Neural progenitor cell (in vitro differentiated cells): ENCODE results near the gene EIF5AL1.

Experiments used
- CTCF ChIP-seq: fragments of 200-600 bp; sonication (generic); IDR thresholded peaks from 2 replicates; pipeline ENCODE4 v1.5.1; 2017; ENCODE audit warnings: antibody characterized with exemption, mild to moderate bottlenecking
- EZH2 ChIP-seq: fragments of 200-600 bp; sonication (generic); IDR thresholded peaks from 2 replicates; pipeline ENCODE4 v1.6.1; 2017; ENCODE audit warnings: antibody characterized with exemption, mild to moderate bottlenecking, moderate library complexity

GRCh38 chr10:79468841-79469585 is 43.3 kb upstream of the EIF5AL1 start:
- TF ChIP-seq CTCF (no peak), EZH2 (no peak)
